VCaP (cell line): ENCODE results near the gene AP3M1.
"Not testable (repeated sequence)": the region's sequence is repeated elsewhere in the genome, so short reads cannot be mapped to it uniquely, and the experiment has no call there.

ENCODE experiments used
- H3K27ac ChIP-seq: fragments of 450-650 bp; 2 replicates; pipeline ENCODE4 v1.5.1; 2017
- CTCF ChIP-seq: fragments of 450-650 bp; conservative IDR thresholded peaks from 2 replicates; pipeline ENCODE4 v1.5.1; 2017; ENCODE audit warnings: mild to moderate bottlenecking, moderate library complexity

The AP3M1 gene

GRCh38 chr10:74160013-74160412, 9.4 kb upstream of the AP3M1 start:
- H3K27ac ChIP-seq = no peak overlapping the region
- TF ChIP-seq CTCF = no peak

GRCh38 chr10:74156919-74157289, 6.3 kb upstream of the AP3M1 start:
- no peak for TF ChIP-seq CTCF
- no peak overlapping the region for H3K27ac ChIP-seq

- H3K27ac ChIP-seq = peak overlapping the region; percentile 19
- TF ChIP-seq CTCF = no peak
Observed at GRCh38 chr10:74153676-74154075, 3.0 kb upstream of the AP3M1 start.

GRCh38 chr10:74153123-74153522, 2.5 kb upstream of the AP3M1 start:
- H3K27ac ChIP-seq = no peak overlapping the region

GRCh38 chr10:74151879-74152722, 1.5 kb upstream of the AP3M1 start:
- peak overlapping the region; percentile 95 for H3K27ac ChIP-seq
- no peak for TF ChIP-seq CTCF

More at GRCh38 chr10:74153123-74153522, 2.5 kb upstream of the AP3M1 start:
- TF ChIP-seq CTCF = no peak

DNA sequence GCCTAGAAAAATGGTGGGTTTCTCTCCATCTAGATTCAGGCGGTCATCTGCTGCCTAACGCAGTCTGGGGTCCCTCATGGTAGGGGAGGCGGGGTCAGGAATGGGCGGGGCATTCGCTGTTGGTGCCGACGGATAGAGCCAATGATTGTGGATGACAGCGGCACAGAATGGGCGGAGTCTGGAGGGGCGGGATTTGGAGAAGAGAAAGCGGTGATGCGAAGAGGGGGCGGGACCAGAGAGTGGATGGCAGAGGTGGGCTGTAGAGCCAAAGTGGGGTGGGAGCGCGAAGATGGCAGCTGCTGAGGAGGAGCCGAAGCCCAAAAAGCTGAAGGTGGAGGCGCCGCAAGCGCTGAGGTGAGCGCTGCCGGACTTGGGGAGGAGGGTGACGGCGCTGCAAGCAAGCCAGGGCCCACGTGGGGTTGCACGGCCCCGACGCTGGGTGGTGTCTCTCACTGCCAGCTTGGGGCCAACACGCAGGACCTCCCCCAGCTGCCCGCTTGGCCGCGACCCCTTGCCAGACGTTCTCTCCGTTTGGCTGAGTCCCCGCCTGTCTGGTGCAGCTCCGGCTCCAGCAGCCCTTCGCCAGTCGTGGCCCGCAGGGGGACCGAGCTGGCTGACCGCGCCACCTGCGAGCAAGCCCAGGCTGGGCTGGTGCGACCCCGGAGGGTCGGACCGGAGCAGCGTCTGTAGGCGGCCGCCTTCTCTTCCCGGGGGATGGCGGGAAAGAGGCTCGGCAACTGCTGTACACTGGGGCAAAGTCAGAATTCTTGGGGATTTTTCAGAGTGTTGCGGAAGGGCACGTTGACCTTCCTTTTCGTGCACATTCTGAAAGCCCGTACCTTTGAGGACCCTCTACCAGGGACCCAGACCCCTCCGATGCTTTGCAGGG, 606 bp upstream of the AP3M1 start, which contains the start of gene ADK:
ADK (plus strand) TSS at position 232 of the 889 bp plus-strand sequence; CDS start at position 290, 58 bp downstream.
- H3K27ac ChIP-seq = peak within 1 kb of the TSS; percentile 95
- TF ChIP-seq CTCF = peak; percentile 22; the same call in 1 of the 2 replicates

DNA sequence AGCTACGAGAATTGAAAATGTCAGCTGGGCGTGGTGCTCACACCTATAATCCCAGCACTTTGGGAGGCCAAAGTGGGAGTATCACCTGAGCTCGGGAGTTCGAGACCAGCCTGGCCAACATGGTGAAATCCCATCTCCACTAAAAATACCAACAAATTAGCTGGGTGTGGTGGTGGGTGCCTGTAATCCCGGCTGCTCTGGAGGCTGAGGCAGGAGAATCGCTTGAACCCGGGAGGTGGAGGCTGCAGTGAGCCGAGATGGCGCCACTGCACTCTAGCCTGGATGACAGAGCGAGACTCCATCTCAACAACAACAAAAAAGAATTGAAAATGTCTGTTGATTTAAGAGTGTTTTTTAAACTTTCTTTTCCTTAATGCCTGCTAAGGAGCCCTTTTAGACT, 3.6 kb downstream of the AP3M1 start:
- not testable (repeated sequence) for H3K27ac ChIP-seq
